Activated CD8-positive, alpha-beta memory T cell treated with anti-CD3 and anti-CD28 coated beads for 48 hours (primary cell): ENCODE data around the gene TRERF1.
"Not testable (repeated sequence)": the region's sequence is repeated elsewhere in the genome, so short reads cannot be mapped to it uniquely, and the experiment has no call there.

ENCODE experiments used
- DNase-seq, 3 experiments: peaks; one replicate each; pipeline ENCODE4 v3.0.0-alpha.2; 2020; ENCODE audit warnings: low read depth in 2 of 3, low spot score in 2 of 3

TRERF1 gene

GRCh38 chr6:42449917-42450476 lies 1.7 kb downstream of the TRERF1 start:
- no peak for DNase-seq

- no peak for DNase-seq
Observed at GRCh38 chr6:42448927-42449659, 2.6 kb downstream of the TRERF1 start.

GRCh38 chr6:42448391-42448790 lies 3.3 kb downstream of the TRERF1 start:
- no peak for DNase-seq

GRCh38 chr6:42446996-42447395 lies 4.7 kb downstream of the TRERF1 start:
- DNase-seq = no peak

- no peak for DNase-seq
Observed at GRCh38 chr6:42446370-42446769, 5.4 kb downstream of the TRERF1 start.

- DNase-seq = not testable (repeated sequence)
Observed at GRCh38 chr6:42445955-42446354, 5.8 kb downstream of the TRERF1 start.

GRCh38 chr6:42443312-42444060 lies 8.2 kb downstream of the TRERF1 start:
- DNase-seq = no peak

- no peak for DNase-seq
Observed at GRCh38 chr6:42441697-42442081, 10.0 kb downstream of the TRERF1 start.

- no peak for DNase-seq
Observed at GRCh38 chr6:42440778-42441696, 10.7 kb downstream of the TRERF1 start.

GRCh38 chr6:42440027-42440426 lies 11.7 kb downstream of the TRERF1 start:
- DNase-seq = no peak

- DNase-seq = no peak
Observed at GRCh38 chr6:42436825-42437224, 14.9 kb downstream of the TRERF1 start.

GRCh38 chr6:42434237-42434636 lies 17.5 kb downstream of the TRERF1 start:
- DNase-seq = no peak

- no peak for DNase-seq
Observed at GRCh38 chr6:42433409-42433808, 18.3 kb downstream of the TRERF1 start.

GRCh38 chr6:42431877-42432276 lies 19.8 kb downstream of the TRERF1 start:
- DNase-seq = no peak

- no peak for DNase-seq
Observed at GRCh38 chr6:42431356-42431755, 20.4 kb downstream of the TRERF1 start.

- no peak for DNase-seq
Observed at GRCh38 chr6:42429836-42430235, 21.9 kb downstream of the TRERF1 start.

GRCh38 chr6:42429042-42429585 lies 22.6 kb downstream of the TRERF1 start:
- DNase-seq = no peak

- DNase-seq = no peak
Observed at GRCh38 chr6:42428326-42429041, 23.2 kb downstream of the TRERF1 start.

GRCh38 chr6:42427871-42428270 lies 23.9 kb downstream of the TRERF1 start:
- DNase-seq = no peak

GRCh38 chr6:42426191-42426590 lies 25.5 kb downstream of the TRERF1 start:
- DNase-seq = no peak
